ES-I3 (cell line): Measurements from ENCODE around the gene PRKAR1B.
"Not testable (repeated sequence)": the region's sequence is repeated elsewhere in the genome, so short reads cannot be mapped to it uniquely, and the experiment has no call there.

ENCODE experiments used
- H3K36me3 ChIP-seq: 2 replicates; pipeline ENCODE4 v1.6.1; 2013; ENCODE audit warnings: mild to moderate bottlenecking, low read length, control low read depth, moderate library complexity; ENCODE audit not compliant: insufficient read depth
- H3K4me1 ChIP-seq: 2 replicates; pipeline ENCODE4 v1.6.1; 2013; ENCODE audit warnings: mild to moderate bottlenecking, control low read depth, low read length; ENCODE audit not compliant: insufficient read depth
- H3K9ac ChIP-seq: 2 replicates; pipeline ENCODE4 v1.6.1; 2013; ENCODE audit warnings: low read depth, mild to moderate bottlenecking, low read length, moderate library complexity
- H3K9me3 ChIP-seq: 2 replicates; pipeline ENCODE4 v1.6.1; 2013; ENCODE audit warnings: mild to moderate bottlenecking, low read length, moderate library complexity; ENCODE audit not compliant: control insufficient read depth, insufficient read depth

PRKAR1B gene

GRCh38 chr7:765383-765782 is 38.3 kb upstream of the PRKAR1B start:
- H3K36me3 ChIP-seq = no peaks in the 10 kb centered on the region; the same call in 1 of the 2 replicates
- no peak overlapping the region for H3K9ac ChIP-seq

GRCh38 chr7:763762-764161 is 36.7 kb upstream of the PRKAR1B start:
- H3K9ac ChIP-seq = no peak overlapping the region
- H3K9me3 ChIP-seq = no peaks in the 10 kb centered on the region
- H3K4me1 ChIP-seq = no peaks in the 10 kb centered on the region
- H3K36me3 ChIP-seq = peaks cover 10% of the 10 kb centered on the region

More at GRCh38 chr7:765383-765782, 38.3 kb upstream of the PRKAR1B start:
- Histone ChIP-seq H3K4me1 (no peaks in the 10 kb centered on the region), H3K9me3 (no peaks in the 10 kb centered on the region)

GRCh38 chr7:762885-763284 is 35.8 kb upstream of the PRKAR1B start:
- Histone ChIP-seq H3K4me1 (no peaks in the 10 kb centered on the region), H3K9me3 (no peaks in the 10 kb centered on the region), H3K9ac (no peak overlapping the region), H3K36me3 (peaks cover 14% of the 10 kb centered on the region)

GRCh38 chr7:761631-762030 is 34.5 kb upstream of the PRKAR1B start:
- no peaks in the 10 kb centered on the region for H3K9me3 ChIP-seq
- no peaks in the 10 kb centered on the region for H3K4me1 ChIP-seq
- H3K36me3 ChIP-seq = peaks cover 17% of the 10 kb centered on the region
- H3K9ac ChIP-seq = no peak overlapping the region

GRCh38 chr7:761101-761500 is 34.0 kb upstream of the PRKAR1B start:
- Histone ChIP-seq H3K9ac (no peak overlapping the region), H3K9me3 (no peaks in the 10 kb centered on the region), H3K36me3 (peaks cover 17% of the 10 kb centered on the region), H3K4me1 (no peaks in the 10 kb centered on the region)

- no peak overlapping the region for H3K9ac ChIP-seq
- H3K36me3 ChIP-seq = peaks cover 21% of the 10 kb centered on the region
- H3K4me1 ChIP-seq = no peaks in the 10 kb centered on the region
- H3K9me3 ChIP-seq = no peaks in the 10 kb centered on the region
Observed at GRCh38 chr7:760006-760405, 32.9 kb upstream of the PRKAR1B start.

GRCh38 chr7:759569-759968 is 32.5 kb upstream of the PRKAR1B start:
- H3K4me1 ChIP-seq = no peaks in the 10 kb centered on the region
- peaks cover 21% of the 10 kb centered on the region for H3K36me3 ChIP-seq
- no peaks in the 10 kb centered on the region for H3K9me3 ChIP-seq
- no peak overlapping the region for H3K9ac ChIP-seq

- Histone ChIP-seq H3K9ac (no peak overlapping the region), H3K36me3 (peaks cover 21% of the 10 kb centered on the region), H3K4me1 (no peaks in the 10 kb centered on the region), H3K9me3 (no peaks in the 10 kb centered on the region)
Observed at GRCh38 chr7:757741-758163, 30.7 kb upstream of the PRKAR1B start.

GRCh38 chr7:756928-757560 is 30.0 kb upstream of the PRKAR1B start:
- H3K9ac ChIP-seq = no peak overlapping the region
- no peaks in the 10 kb centered on the region for H3K9me3 ChIP-seq
- no peaks in the 10 kb centered on the region for H3K4me1 ChIP-seq
- H3K36me3 ChIP-seq = peaks cover 21% of the 10 kb centered on the region

GRCh38 chr7:756231-756927 is 29.3 kb upstream of the PRKAR1B start:
- no peaks in the 10 kb centered on the region for H3K4me1 ChIP-seq
- H3K36me3 ChIP-seq = peaks cover 21% of the 10 kb centered on the region
- H3K9ac ChIP-seq = no peak overlapping the region
- no peaks in the 10 kb centered on the region for H3K9me3 ChIP-seq

GRCh38 chr7:755413-755805 is 28.3 kb upstream of the PRKAR1B start:
- H3K9me3 ChIP-seq = no peaks in the 10 kb centered on the region
- H3K9ac ChIP-seq = no peak overlapping the region
- no peaks in the 10 kb centered on the region for H3K4me1 ChIP-seq
- peaks cover 21% of the 10 kb centered on the region for H3K36me3 ChIP-seq

- Histone ChIP-seq H3K9me3 (no peaks in the 10 kb centered on the region), H3K36me3 (peaks cover 21% of the 10 kb centered on the region), H3K4me1 (no peaks in the 10 kb centered on the region), H3K9ac (no peak overlapping the region)
Observed at GRCh38 chr7:754531-755412, 27.7 kb upstream of the PRKAR1B start.

- Histone ChIP-seq H3K9ac (no peak overlapping the region), H3K4me1 (no peaks in the 10 kb centered on the region), H3K9me3 (no peaks in the 10 kb centered on the region), H3K36me3 (peaks cover 10% of the 10 kb centered on the region)
Observed at GRCh38 chr7:753190-753589, 26.1 kb upstream of the PRKAR1B start.

GRCh38 chr7:752256-752655 is 25.2 kb upstream of the PRKAR1B start:
- not testable (repeated sequence) for H3K36me3 ChIP-seq, H3K9ac ChIP-seq, H3K4me1 ChIP-seq, H3K9me3 ChIP-seq
